Spleen (tissue), 7 donors: ENCODE data around the gene E4F1.

Experiments
- CTCF ChIP-seq, 11 experiments: fragments of 200-600 bp in 7 of 11; fragments of 450-650 bp in 4 of 11; sonication (generic) in 4 of 11; IDR thresholded peaks in 8 of 11; conservative IDR thresholded peaks in 3 of 11; 1 replicate in 7 of 11; 2 replicates in 4 of 11; pipeline versions ENCODE4 v1.4.0 to v1.8.0; 2016 to 2021; ENCODE audit warnings: antibody characterized with exemption in 11 of 11, inconsistent platforms in 4 of 11, mild to moderate bottlenecking in 1 of 11
- POLR2A ChIP-seq, 3 donors: fragments of 450-650 bp; IDR thresholded peaks; one replicate each; pipeline ENCODE4 v1.5.1; 2017; ENCODE audit warnings: antibody characterized with exemption in 3 of 3, mild to moderate bottlenecking in 1 of 3
- POLR2AphosphoS5 ChIP-seq, 3 donors: sonication (generic); formaldehyde crosslinking; IDR thresholded peaks; one replicate each; pipeline ENCODE4 v1.5.1; 2017; ENCODE audit warnings: antibody characterized with exemption in 3 of 3
- donor health status: DM: no; HTN: no; CAD: no; lungs with moderate emphysema.
- donor health status: DM: no; HTN: no; CAD: no.
- donor health status: DM: no; HTN: no; CAD: no.

- TF ChIP-seq POLR2A (IDR thresholded peaks at IDR 0.05) (no peak), CTCF (IDR thresholded peaks at IDR 0.05 in 8 of 11, conservative IDR thresholded peaks at IDR 0.05 in 3 of 11) (no peak), POLR2AphosphoS5 (IDR thresholded peaks at IDR 0.05) (peak in 1 of 3 donors; percentile 18)
These were observed 50.5 kb downstream of the E4F1 start for GRCh38 chr16:2273931-2274330.
